Calu3 (cell line): Measurements from ENCODE around the gene TM9SF4. TPM values are rescaled to one million over a fixed set of nuclear protein-coding genes. Genes with fewer than 3 reads are reported as not detected.

Experiments
- BruUV-seq: library from RNA; stranded (reverse); fragments of 400-500 nt; replicated peaks from 2 replicates; lab custom pipeline; 2021; lab: Mats Ljungman, UMichigan
- CTCF ChIA-PET: fragments of 300-600 bp; sonication (Branson Sonifier 250); formaldehyde crosslinking; loops from one replicate; lab custom pipeline; 2022; ENCODE audit warnings: antibody characterized with exemption; lab: Charles Lee
- DNase-seq: peaks from one replicate; pipeline ENCODE4 v3.0.0; 2022
- H3K27ac Mint-ChIP-seq: one replicate; pipeline ENCODE4 v1.8.0; 2022; ENCODE audit warnings: mixed read lengths; ENCODE audit not compliant: unreplicated experiment
- H3K27me3 Mint-ChIP-seq: one replicate; pipeline ENCODE4 v1.8.0; 2022; ENCODE audit warnings: mixed read lengths; ENCODE audit not compliant: unreplicated experiment
- H3K36me3 Mint-ChIP-seq: one replicate; pipeline ENCODE4 v1.8.0; 2022; ENCODE audit warnings: mild to moderate bottlenecking, moderate library complexity, mixed read lengths; ENCODE audit not compliant: insufficient read depth, unreplicated experiment
- H3K4me1 Mint-ChIP-seq: one replicate; pipeline ENCODE4 v1.8.0; 2022; ENCODE audit warnings: mild to moderate bottlenecking, low read depth, mixed read lengths; ENCODE audit not compliant: unreplicated experiment
- H3K4me3 Mint-ChIP-seq: one replicate; pipeline ENCODE4 v1.8.0; 2022; ENCODE audit warnings: mild to moderate bottlenecking, low read depth, moderate library complexity, mixed read lengths; ENCODE audit not compliant: unreplicated experiment
- H3K9me3 Mint-ChIP-seq: one replicate; pipeline ENCODE4 v1.8.0; 2022; ENCODE audit warnings: low read depth, mixed read lengths; ENCODE audit not compliant: unreplicated experiment
- CTCF ChIP-seq: fragments of 200-600 bp; IDR thresholded peaks from one replicate; pipeline ENCODE4 v1.8.0; 2022; ENCODE audit warnings: antibody characterized with exemption; ENCODE audit not compliant: unreplicated experiment
- intact Hi-C: fragments of 100-400 bp; cut with micrococcal nuclease; formaldehyde crosslinking; loops from one replicate; pipeline ENCODE4 v1.10.0; 2022; ENCODE audit not compliant: unreplicated experiment
- total RNA-seq: library from RNA; stranded (reverse); gene quantifications from 2 replicates; pipeline ENCODE4 v1.2.3, GENCODE V29; 2022

TM9SF4 gene
- total RNA-seq, 1 experiment from 2014 or later = 95.3 TPM

GRCh38 chr20:32124916-32125454 is 15.5 kb downstream of the TM9SF4 start:
- no peak overlapping the region for H3K27ac Mint-ChIP-seq
- no peaks in the 10 kb centered on the region for H3K36me3 Mint-ChIP-seq
- H3K4me1 Mint-ChIP-seq = no peaks in the 10 kb centered on the region
- CTCF ChIA-PET = no interaction called here
- intact Hi-C loops = no loop called here
- no peak overlapping the region for H3K4me3 Mint-ChIP-seq
- BruUV-seq = no TSS peak
- H3K27me3 Mint-ChIP-seq = no peaks in the 10 kb centered on the region
- no peaks in the 10 kb centered on the region for H3K9me3 Mint-ChIP-seq
- DNase-seq = no peak
- no peak for TF ChIP-seq CTCF

- no peak for DNase-seq
- no peak for TF ChIP-seq CTCF
- CTCF ChIA-PET = no interaction called here
- Mint-ChIP-seq H3K4me3 (no peak overlapping the region), H3K27ac (no peak overlapping the region), H3K36me3 (no peaks in the 10 kb centered on the region), H3K9me3 (no peaks in the 10 kb centered on the region), H3K4me1 (no peaks in the 10 kb centered on the region), H3K27me3 (no peaks in the 10 kb centered on the region)
- intact Hi-C loops = no loop called here
- BruUV-seq = no TSS peak
Measured at GRCh38 chr20:32125506-32125905, 16.0 kb downstream of the TM9SF4 start.

- Mint-ChIP-seq H3K4me1 (no peaks in the 10 kb centered on the region), H3K4me3 (no peak overlapping the region), H3K27ac (no peak overlapping the region), H3K9me3 (no peaks in the 10 kb centered on the region), H3K36me3 (no peaks in the 10 kb centered on the region), H3K27me3 (no peaks in the 10 kb centered on the region)
- no TSS peak for BruUV-seq
- TF ChIP-seq CTCF = no peak
- DNase-seq = no peak
- CTCF ChIA-PET = no interaction called here
- intact Hi-C loops = no loop called here
Measured at GRCh38 chr20:32126919-32127318, 17.4 kb downstream of the TM9SF4 start.

GRCh38 chr20:32127347-32127746 is 17.8 kb downstream of the TM9SF4 start:
- no peak overlapping the region for H3K4me3 Mint-ChIP-seq
- CTCF ChIA-PET = no interaction called here
- BruUV-seq = no TSS peak
- H3K4me1 Mint-ChIP-seq = no peaks in the 10 kb centered on the region
- H3K36me3 Mint-ChIP-seq = no peaks in the 10 kb centered on the region
- H3K27me3 Mint-ChIP-seq = no peaks in the 10 kb centered on the region
- TF ChIP-seq CTCF = no peak
- H3K27ac Mint-ChIP-seq = no peak overlapping the region
- H3K9me3 Mint-ChIP-seq = no peaks in the 10 kb centered on the region
- DNase-seq = no peak
- intact Hi-C loops = no loop called here
